ENCODE data around the gene BCAR1. TPM values are rescaled to one million over a fixed set of nuclear protein-coding genes. Genes with fewer than 3 reads are reported as not detected.

The BCAR1 gene
- total RNA-seq, result 49.6 and 119 TPM in 2 replicates

GRCh38 chr16:75251280-75252048, at the start of gene BCAR1:
TSS of gene BCAR1 (minus strand) at chr16:75251624. CDS start at chr16:75251482, 142 bp downstream.

GRCh38 chr16:75218256-75219076, 33.0 kb downstream of the BCAR1 start, which contains the start of gene CTRB1:
TSS of gene CTRB1 (plus strand) at chr16:75218988. CDS start at chr16:75219008, 20 bp downstream.

GRCh38 chr16:75206749-75207451, 44.5 kb downstream of the BCAR1 start, which contains the start of gene CTRB2:
TSS of gene CTRB2 (minus strand) at chr16:75207161. CDS start at chr16:75207141, 20 bp downstream.

Other genes with a start within 250 kb of the BCAR1 start
- 1.4 and 1.5 TPM in 2 replicates for gene LDHD, start 134.8 kb downstream of the BCAR1 start, total RNA-seq
- 8.1 and 9.2 TPM in 2 replicates for gene ZFP1, start 103.1 kb downstream of the BCAR1 start, total RNA-seq
- not detected in 2 replicates for gene CTRB2, start 44.5 kb downstream of the BCAR1 start, total RNA-seq
- not detected in 2 replicates for gene CTRB1, start 32.6 kb downstream of the BCAR1 start, total RNA-seq
- 48.7 and 52.2 TPM in 2 replicates for gene CFDP1, start 181.9 kb upstream of the BCAR1 start, total RNA-seq
- gene TMEM170A, start 213.1 kb upstream of the BCAR1 start, total RNA-seq, result 5.5 and 12.8 TPM in 2 replicates
- gene CHST6, start 243.8 kb upstream of the BCAR1 start, total RNA-seq, result 0.43 and 0.70 TPM in 2 replicates